GM23338 (cell line): ENCODE data around the gene AKR1D1. TPM values are rescaled to one million over a fixed set of nuclear protein-coding genes. Genes with fewer than 3 reads are reported as not detected.

Source experiments
- ATAC-seq: fragments of 200-7000 bp; cut with Tn5 transposase; 3 replicates; pipeline ENCODE4 v1.9.1; 2020
- DNase-seq: peaks from one replicate; pipeline ENCODE4 v3.0.0-alpha.2; 2015; ENCODE audit warnings: low spot score
- H2AFZ ChIP-seq: fragments of 200-600 bp; sonication (generic); 2 replicates; pipeline ENCODE4 v1.8.0; 2016; ENCODE audit warnings: antibody characterized with exemption, mild to moderate bottlenecking, moderate library complexity
- H3F3A ChIP-seq: fragments of 200-600 bp; sonication (generic); replicated peaks from 2 replicates; pipeline ENCODE4 v1.8.0; 2017; ENCODE audit warnings: antibody characterized with exemption, mixed run types, low read depth
- H3K27ac ChIP-seq: fragments of 200-600 bp; sonication (generic); 2 replicates; pipeline ENCODE4 v1.6.1; 2016; ENCODE audit warnings: low read depth
- H3K27me3 ChIP-seq: fragments of 200-600 bp; sonication (generic); 2 replicates; pipeline ENCODE4 v1.8.0; 2016; ENCODE audit warnings: mild to moderate bottlenecking, mixed run types, moderate library complexity; ENCODE audit not compliant: insufficient read depth
- H3K36me3 ChIP-seq: fragments of 200-600 bp; sonication (generic); 2 replicates; pipeline ENCODE4 v1.8.0; 2016; ENCODE audit warnings: mild to moderate bottlenecking; ENCODE audit not compliant: insufficient read depth
- H3K4me1 ChIP-seq: fragments of 200-600 bp; sonication (generic); 2 replicates; pipeline ENCODE4 v1.8.0; 2016; ENCODE audit warnings: mild to moderate bottlenecking, moderate library complexity; ENCODE audit not compliant: insufficient read depth
- H3K4me2 ChIP-seq: fragments of 200-600 bp; sonication (generic); 2 replicates; pipeline ENCODE4 v1.7.1; 2017; ENCODE audit warnings: mixed run types
- H3K4me3 ChIP-seq: fragments of 200-600 bp; sonication (generic); 2 replicates; pipeline ENCODE4 v1.6.1; 2016; ENCODE audit warnings: mixed run types
- H3K79me2 ChIP-seq: fragments of 200-600 bp; sonication (generic); replicated peaks from 2 replicates; pipeline ENCODE4 v1.8.0; 2017; ENCODE audit warnings: mild to moderate bottlenecking; ENCODE audit not compliant: insufficient read depth
- H3K9me2 ChIP-seq: fragments of 200-600 bp; sonication (generic); 2 replicates; pipeline ENCODE4 v1.8.0; 2017; ENCODE audit not compliant: insufficient read depth
- H4K20me1 ChIP-seq: fragments of 200-600 bp; sonication (generic); replicated peaks from 2 replicates; pipeline ENCODE4 v1.8.0; 2017; ENCODE audit warnings: mild to moderate bottlenecking; ENCODE audit not compliant: insufficient read depth
- H3K27ac Mint-ChIP-seq: 2 replicates; pipeline ENCODE4 v1.8.0; 2020; ENCODE audit warnings: inconsistent platforms, mild to moderate bottlenecking, moderate library complexity, mixed read lengths
- H3K27me3 Mint-ChIP-seq: 3 replicates; pipeline ENCODE4 v1.8.0; 2022; ENCODE audit warnings: low read depth, mild to moderate bottlenecking, moderate library complexity, mixed read lengths, inconsistent platforms; ENCODE audit not compliant: insufficient read depth, poor library complexity
- H3K36me3 Mint-ChIP-seq: 3 replicates; pipeline ENCODE4 v1.8.0; 2021; ENCODE audit warnings: low read depth, mild to moderate bottlenecking, inconsistent platforms, moderate library complexity, mixed read lengths
- H3K4me1 Mint-ChIP-seq: 3 replicates; pipeline ENCODE4 v1.8.0; 2020; ENCODE audit warnings: mild to moderate bottlenecking, inconsistent platforms, mixed read lengths
- H3K4me3 Mint-ChIP-seq: 3 replicates; pipeline ENCODE4 v1.8.0; 2021; ENCODE audit warnings: moderate library complexity, mild to moderate bottlenecking, inconsistent platforms, mixed read lengths
- H3K9me3 Mint-ChIP-seq: 3 replicates; pipeline ENCODE4 v1.8.0; 2020; ENCODE audit warnings: moderate library complexity, mild to moderate bottlenecking, inconsistent platforms, mixed read lengths
- CREB1 ChIP-seq: fragments of 250-450 bp; sonication (Bioruptor Pico); IDR thresholded peaks from 2 replicates; pipeline ENCODE4 v1.5.0; 2020; ENCODE audit warnings: low read depth, mild to moderate bottlenecking, moderate library complexity
- CTCF ChIP-seq, 2 experiments: fragments of 200-600 bp in 1 of 2; sonication (generic) in 1 of 2; conservative IDR thresholded peaks; 2 replicates each; pipeline versions ENCODE4 v1.5.1 to v1.6.1; 2016 to 2017; ENCODE audit warnings: antibody characterized with exemption in 2 of 2, low read depth in 2 of 2, mild to moderate bottlenecking in 2 of 2, moderate library complexity in 1 of 2
- ETS1 ChIP-seq: IDR thresholded peaks from 2 replicates; pipeline ENCODE4 v1.6.1; 2016; ENCODE audit warnings: antibody characterized with exemption
- EZH2 ChIP-seq: fragments of 200-600 bp; sonication (generic); IDR thresholded peaks from one replicate; pipeline ENCODE4 v1.8.0; 2017; ENCODE audit warnings: antibody characterized with exemption, mild to moderate bottlenecking, low read depth; ENCODE audit not compliant: unreplicated experiment
- EZH2phosphoT487 ChIP-seq: fragments of 200-600 bp; sonication (generic); IDR thresholded peaks from one replicate; pipeline ENCODE4 v1.8.1; 2018; ENCODE audit warnings: antibody characterized with exemption; ENCODE audit not compliant: unreplicated experiment
- JUNB ChIP-seq: IDR thresholded peaks from one replicate; pipeline ENCODE4 v1.6.1; 2016; ENCODE audit warnings: antibody characterized with exemption; ENCODE audit not compliant: unreplicated experiment
- NANOG ChIP-seq: IDR thresholded peaks from 2 replicates; pipeline ENCODE4 v1.6.1; 2016; ENCODE audit warnings: antibody characterized with exemption, borderline replicate concordance
- POLR2AphosphoS5 ChIP-seq: IDR thresholded peaks from 2 replicates; pipeline ENCODE4 v1.6.1; 2016; ENCODE audit warnings: antibody characterized with exemption, low read depth
- REST ChIP-seq: IDR thresholded peaks from one replicate; pipeline ENCODE4 v1.6.1; 2018; ENCODE audit warnings: antibody characterized with exemption; ENCODE audit not compliant: unreplicated experiment
- STAT1 ChIP-seq: IDR thresholded peaks from one replicate; pipeline ENCODE4 v1.6.1; 2016; ENCODE audit warnings: antibody characterized with exemption; ENCODE audit not compliant: unreplicated experiment
- ZNF114 ChIP-seq: fragments of 250-450 bp; sonication (Bioruptor Pico); IDR thresholded peaks from 2 replicates; pipeline ENCODE4 v1.5.0; 2020; ENCODE audit warnings: mild to moderate bottlenecking, moderate library complexity
- ZNF331 ChIP-seq: fragments of 250-450 bp; sonication (Bioruptor Pico); IDR thresholded peaks from 2 replicates; pipeline ENCODE4 v1.5.0; 2020; ENCODE audit warnings: low read depth, mild to moderate bottlenecking, moderate library complexity
- ZNF462 ChIP-seq: fragments of 250-450 bp; sonication (Bioruptor Pico); IDR thresholded peaks from 2 replicates; pipeline ENCODE4 v1.5.0; 2020; ENCODE audit warnings: mild to moderate bottlenecking, moderate library complexity
- polyA plus RNA-seq: library from polyadenylated mRNA; unstranded; fragments of >200 nt; fragmentation: Nextera tagmentation; extraction: Ambion mirVana; gene quantifications from 2 replicates; pipeline ENCODE4 v1.2.1, GENCODE V29; 2016
- total RNA-seq: library from RNA; depleted of rRNA; stranded (reverse); fragments of >200 nt; shearing (Covaris generic); gene quantifications from 2 replicates; pipeline ENCODE4 v1.2.3, GENCODE V29; 2014

AKR1D1 gene
- total and polyA plus RNA-seq, 2 experiments from 2014 or later: 0.14 TPM; not detected in 1

GRCh38 chr7:138127996-138128395, 51.7 kb downstream of the AKR1D1 start:
- no peaks in the 10 kb centered on the region for H3K79me2 ChIP-seq
- Mint-ChIP-seq H3K27ac (no peak overlapping the region), H3K4me3 (no peak overlapping the region), H3K36me3 (peaks cover 30% of the 10 kb centered on the region), H3K9me3 (peaks cover 31% of the 10 kb centered on the region), H3K27me3 (peaks cover 2% of the 10 kb centered on the region), H3K4me1 (peaks cover 16% of the 10 kb centered on the region; the same call in 2 of the 3 replicates)
- H3K27me3 ChIP-seq: no peaks in the 10 kb centered on the region
- H2AFZ ChIP-seq: no peak overlapping the region
- peaks cover 12% of the 10 kb centered on the region; the same call in 1 of the 2 replicates for H3K4me1 ChIP-seq
- peaks cover 16% of the 10 kb centered on the region; the same call in 1 of the 2 replicates for H3K9me2 ChIP-seq
- H3F3A ChIP-seq: no peaks in the 10 kb centered on the region
- TF ChIP-seq EZH2: no peak
- no peak for TF ChIP-seq EZH2phosphoT487
- TF ChIP-seq ZNF114: no peak
- no peak for TF ChIP-seq CREB1 (CRISPR knock-in tag)
- TF ChIP-seq REST: no peak
- TF ChIP-seq STAT1: no peak
- TF ChIP-seq POLR2AphosphoS5: no peak
- TF ChIP-seq NANOG: no peak
- no peak for TF ChIP-seq ZNF331
- no peak for TF ChIP-seq ZNF462 (CRISPR knock-in tag)
- TF ChIP-seq JUNB: no peak
- no peak for TF ChIP-seq ETS1
- TF ChIP-seq CTCF (conservative IDR thresholded peaks at IDR 0.05; ENCODE audit: low read depth in 2 of 2): no peak
- no peaks in the 10 kb centered on the region for H4K20me1 ChIP-seq
- no peak overlapping the region for H3K4me3 ChIP-seq
- no peak overlapping the region for H3K27ac ChIP-seq
- DNase-seq (no peak), ATAC-seq (no peak)
- peaks cover 5% of the 10 kb centered on the region; the same call in 1 of the 2 replicates for H3K36me3 ChIP-seq
- no peak overlapping the region for H3K4me2 ChIP-seq
